ENCODE measurements around the gene DLG2.

- TF ChIP-seq POLR2A (IDR thresholded peaks at IDR 0.05) (no peak), CTCF (IDR thresholded peaks at IDR 0.05) (no peak)
These were observed 537.5 kb downstream of the DLG2 start for GRCh38 chr11:85089654-85090053.

Data from uterus (tissue), 2 donors.